Endothelial cell (in vitro differentiated cells): Measurements from ENCODE around the gene ST7. TPM values are rescaled to one million over a fixed set of nuclear protein-coding genes. Genes with fewer than 3 reads are reported as not detected.

ENCODE experiments used
- DNase-seq: peaks from one replicate; pipeline ENCODE4 v3.0.0; 2021; ENCODE audit warnings: low spot score
- H3K27ac Mint-ChIP-seq: one replicate; pipeline ENCODE4 v1.8.0; 2021; ENCODE audit warnings: mixed read lengths, inconsistent platforms; ENCODE audit not compliant: unreplicated experiment
- H3K27me3 Mint-ChIP-seq: one replicate; pipeline ENCODE4 v1.8.0; 2021; ENCODE audit warnings: mild to moderate bottlenecking, moderate library complexity, mixed read lengths, inconsistent platforms; ENCODE audit not compliant: unreplicated experiment
- H3K36me3 Mint-ChIP-seq: one replicate; pipeline ENCODE4 v1.8.0; 2021; ENCODE audit warnings: mild to moderate bottlenecking, low read depth, mixed read lengths, inconsistent platforms; ENCODE audit not compliant: unreplicated experiment
- H3K4me1 Mint-ChIP-seq: one replicate; pipeline ENCODE4 v1.8.0; 2021; ENCODE audit warnings: mild to moderate bottlenecking, mixed read lengths, inconsistent platforms; ENCODE audit not compliant: unreplicated experiment
- H3K4me3 Mint-ChIP-seq: one replicate; pipeline ENCODE4 v1.8.0; 2021; ENCODE audit warnings: mild to moderate bottlenecking, mixed read lengths, inconsistent platforms; ENCODE audit not compliant: unreplicated experiment
- H3K9me3 Mint-ChIP-seq: one replicate; pipeline ENCODE4 v1.8.0; 2021; ENCODE audit warnings: mixed read lengths, inconsistent platforms; ENCODE audit not compliant: unreplicated experiment
- CTCF ChIP-seq: fragments of 200-600 bp; sonication (generic); IDR thresholded peaks from one replicate; pipeline ENCODE4 v1.5.0; 2021; ENCODE audit warnings: antibody characterized with exemption; ENCODE audit not compliant: unreplicated experiment
- total RNA-seq: library from RNA; stranded (reverse); fragmentation: NEBNext Ultra II Directional; extraction: Animal tissue kit (Norgen Biotek cat#: 25700); gene quantifications from one replicate; pipeline ENCODE4 v1.2.1, GENCODE V29; 2021; ENCODE audit not compliant: unreplicated experiment

Gene ST7
- total RNA-seq, 1 donor from 2014 or later, result 44.1 TPM

- DNase-seq, result no peak
- H3K27me3 Mint-ChIP-seq, result peaks cover 2% of the 10 kb centered on the region
- no peak for TF ChIP-seq CTCF
- H3K9me3 Mint-ChIP-seq, result no peaks in the 10 kb centered on the region
- H3K4me3 Mint-ChIP-seq, result no peak overlapping the region
- no peak overlapping the region for H3K27ac Mint-ChIP-seq
- H3K4me1 Mint-ChIP-seq, result peaks cover 8% of the 10 kb centered on the region
- H3K36me3 Mint-ChIP-seq, result no peaks in the 10 kb centered on the region
These were observed 14.6 kb upstream of the ST7 start for GRCh38 chr7:116938678-116939077.

GRCh38 chr7:116940689-116941370 lies 12.5 kb upstream of the ST7 start:
- no peak for DNase-seq
- H3K4me1 Mint-ChIP-seq, result peaks cover 5% of the 10 kb centered on the region
- H3K36me3 Mint-ChIP-seq, result no peaks in the 10 kb centered on the region
- no peak overlapping the region for H3K4me3 Mint-ChIP-seq
- H3K9me3 Mint-ChIP-seq, result no peaks in the 10 kb centered on the region
- peaks cover 2% of the 10 kb centered on the region for H3K27me3 Mint-ChIP-seq
- H3K27ac Mint-ChIP-seq, result no peak overlapping the region
- TF ChIP-seq CTCF, result no peak

- TF ChIP-seq CTCF, result no peak
- Mint-ChIP-seq H3K9me3 (no peaks in the 10 kb centered on the region), H3K4me3 (no peak overlapping the region), H3K27ac (no peak overlapping the region), H3K4me1 (peaks cover 5% of the 10 kb centered on the region), H3K27me3 (peaks cover 2% of the 10 kb centered on the region), H3K36me3 (no peaks in the 10 kb centered on the region)
- DNase-seq, result no peak
These were observed 10.8 kb upstream of the ST7 start for GRCh38 chr7:116942504-116942903.

- peak overlapping the region; percentile 11 for H3K27ac Mint-ChIP-seq
- no peak for TF ChIP-seq CTCF
- H3K36me3 Mint-ChIP-seq, result peaks cover 16% of the 10 kb centered on the region
- no peaks in the 10 kb centered on the region for H3K9me3 Mint-ChIP-seq
- DNase-seq, result no peak
- peaks cover 11% of the 10 kb centered on the region for H3K4me1 Mint-ChIP-seq
- H3K27me3 Mint-ChIP-seq, result peaks cover 6% of the 10 kb centered on the region
- peak overlapping the region; percentile 0 for H3K4me3 Mint-ChIP-seq
These were observed 4.4 kb upstream of the ST7 start for GRCh38 chr7:116948934-116949333.

GRCh38 chr7:116949941-116950801 lies 3.1 kb upstream of the ST7 start:
- DNase-seq, result no peak
- Mint-ChIP-seq H3K27ac (no peak overlapping the region), H3K4me3 (no peak overlapping the region), H3K4me1 (peaks cover 17% of the 10 kb centered on the region), H3K9me3 (no peaks in the 10 kb centered on the region), H3K36me3 (peaks cover 16% of the 10 kb centered on the region), H3K27me3 (peaks cover 13% of the 10 kb centered on the region)
- no peak for TF ChIP-seq CTCF
